GM18520 (cell line): ENCODE data around the gene SLCO4A1.
A peak's percentile ranks its signal among the peaks of the same experiment; 100 is the strongest.
"Not testable (repeated sequence)": the region's sequence is repeated elsewhere in the genome, so short reads cannot be mapped to it uniquely, and the experiment has no call there.

Experiments used
- ATAC-seq: cut with Tn5 transposase; IDR thresholded peaks from one replicate; pipeline ENCODE4 v1.9.1; 2021; ENCODE audit not compliant: unreplicated experiment

SLCO4A1 gene

DNA sequence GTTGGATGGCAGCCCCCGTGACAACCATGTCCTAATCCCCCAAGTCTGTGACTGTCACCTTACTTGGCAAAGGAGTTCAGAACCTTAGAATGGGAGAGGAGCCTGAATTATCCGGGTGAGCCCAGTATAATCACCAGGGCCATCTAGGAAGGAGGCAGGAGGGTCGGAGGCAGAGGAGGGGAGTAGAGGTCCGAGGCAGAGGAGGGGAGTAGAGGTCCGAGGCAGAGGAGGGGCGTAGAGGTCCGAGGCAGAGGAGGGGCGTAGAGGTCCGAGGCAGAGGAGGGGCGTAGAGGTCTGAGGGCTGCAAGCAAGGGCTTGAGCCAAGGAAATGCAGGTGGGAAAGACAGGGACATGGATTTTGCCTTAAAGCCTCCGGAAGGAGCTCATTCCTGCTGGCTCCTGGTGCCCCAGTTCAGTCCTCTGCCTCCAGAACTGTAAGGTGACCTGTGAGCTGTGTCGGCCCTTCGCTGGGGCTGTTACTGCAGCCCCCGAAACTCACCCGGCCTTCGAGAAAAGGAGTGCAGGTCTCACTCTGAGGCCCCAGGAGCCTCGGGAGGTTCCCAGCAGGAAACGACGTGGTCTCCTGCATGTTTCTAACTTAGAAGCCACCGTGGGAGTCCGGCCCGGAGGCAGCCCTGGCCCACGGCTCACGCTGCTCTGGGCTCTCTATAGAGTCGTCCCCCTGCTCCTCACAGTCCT lies 20.0 kb upstream of the SLCO4A1 start:
- no peak for ATAC-seq

DNA sequence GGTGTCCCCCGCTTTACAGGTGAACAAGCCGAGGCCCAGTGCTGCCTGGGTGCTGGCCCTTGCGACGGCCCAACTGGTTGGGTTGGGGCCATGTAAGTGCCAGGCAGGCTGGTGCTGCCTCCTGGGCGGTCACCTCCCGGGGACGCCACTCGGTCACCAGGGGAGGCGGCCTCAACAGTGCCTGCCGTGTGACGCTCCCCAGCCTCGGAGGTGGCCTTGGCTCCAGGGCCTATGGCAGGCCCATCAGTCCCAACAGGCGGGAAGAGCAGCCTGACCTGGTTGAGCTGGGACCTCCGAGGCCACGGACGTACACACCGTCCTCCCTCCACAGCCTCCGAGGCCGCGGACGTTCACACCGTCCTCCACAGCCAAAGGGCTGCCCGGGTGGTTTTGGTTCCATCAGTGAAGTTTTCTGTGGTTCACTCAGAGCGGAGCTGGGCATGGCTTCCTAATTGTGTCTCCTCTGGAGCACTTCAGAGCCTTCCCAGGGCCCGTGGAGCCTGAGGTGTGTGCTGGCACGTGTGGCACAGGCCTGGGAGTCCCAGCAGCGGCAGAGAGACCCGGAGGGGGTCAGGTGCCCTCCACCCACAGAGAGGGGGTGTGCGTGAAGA lies 19.3 kb upstream of the SLCO4A1 start:
- ATAC-seq = no peak

GRCh38 chr20:62623488-62624324 lies 18.6 kb upstream of the SLCO4A1 start:
- ATAC-seq = peak; percentile 60

DNA sequence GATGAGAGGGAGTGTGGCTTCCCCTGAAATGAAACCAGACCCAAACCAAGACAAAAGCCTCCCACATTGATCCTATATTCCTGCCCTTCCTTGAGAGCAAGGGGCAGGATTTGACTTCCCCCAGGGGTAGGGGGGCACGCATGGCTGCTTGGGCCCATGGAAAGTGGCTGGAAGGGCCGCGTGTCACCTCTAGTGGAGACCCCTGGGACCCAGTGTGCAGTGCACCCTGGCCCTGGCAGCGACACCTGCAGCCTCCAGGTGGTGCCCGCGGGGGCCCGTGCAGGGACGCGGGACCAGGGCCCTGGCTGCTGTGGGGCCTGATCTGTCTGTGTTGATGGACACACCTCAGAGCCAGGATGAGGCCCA lies 18.0 kb upstream of the SLCO4A1 start:
- ATAC-seq = peak; percentile 20

DNA sequence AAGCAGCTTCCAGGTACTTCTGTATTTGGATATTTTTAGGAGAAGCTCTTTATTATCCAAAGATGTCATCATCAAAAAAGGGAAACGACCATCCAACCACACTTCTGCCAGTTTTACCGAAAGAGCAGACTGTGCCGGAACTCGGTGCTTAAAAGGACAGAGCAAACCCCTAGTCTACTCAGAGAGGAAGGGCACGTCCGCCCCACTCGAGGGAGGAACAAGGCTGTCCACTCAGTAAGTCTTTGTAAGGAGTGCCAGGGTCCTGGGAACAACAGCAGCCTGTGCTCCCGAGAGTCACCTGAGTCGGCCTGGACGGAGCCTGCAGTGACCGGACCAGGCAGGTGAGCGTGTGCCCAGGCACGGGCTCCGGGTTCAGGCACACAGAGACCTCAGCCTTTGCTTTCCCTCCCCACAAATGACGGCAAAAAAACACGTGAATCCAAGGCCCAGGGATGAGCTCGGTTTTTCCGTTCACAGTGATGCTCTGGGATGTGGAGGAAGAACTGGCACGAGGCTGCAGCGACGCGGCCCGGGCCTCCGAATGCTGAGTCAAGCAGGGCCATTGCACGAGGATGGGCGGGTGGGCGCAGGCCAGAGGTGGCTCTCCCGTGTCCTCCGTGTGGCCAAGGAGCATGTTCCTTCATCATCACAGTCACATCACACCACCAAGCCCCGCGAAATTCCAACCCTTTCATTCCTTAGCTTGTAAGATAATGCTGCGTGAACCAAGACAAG lies 17.4 kb upstream of the SLCO4A1 start:
- no peak for ATAC-seq

DNA sequence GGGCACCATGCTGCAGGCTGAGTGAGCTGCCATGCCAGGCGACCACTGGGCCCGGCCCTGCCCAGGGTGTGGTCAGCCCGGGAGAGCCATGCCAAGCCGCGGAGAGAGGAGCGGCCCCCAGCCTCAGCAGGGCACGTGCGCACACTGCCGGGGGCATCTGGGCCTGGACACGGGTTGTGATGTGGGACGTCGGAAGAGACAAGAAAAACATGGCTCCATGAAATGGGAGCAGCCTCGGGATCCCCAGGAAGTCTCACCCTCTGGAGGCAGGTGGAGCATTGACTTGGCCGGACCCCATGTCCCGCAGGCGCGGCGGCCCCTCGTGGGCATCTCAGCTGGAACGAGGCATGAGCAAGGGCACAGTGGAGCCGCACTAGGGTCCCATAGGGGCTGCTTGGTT lies 16.8 kb upstream of the SLCO4A1 start:
- no peak for ATAC-seq

DNA sequence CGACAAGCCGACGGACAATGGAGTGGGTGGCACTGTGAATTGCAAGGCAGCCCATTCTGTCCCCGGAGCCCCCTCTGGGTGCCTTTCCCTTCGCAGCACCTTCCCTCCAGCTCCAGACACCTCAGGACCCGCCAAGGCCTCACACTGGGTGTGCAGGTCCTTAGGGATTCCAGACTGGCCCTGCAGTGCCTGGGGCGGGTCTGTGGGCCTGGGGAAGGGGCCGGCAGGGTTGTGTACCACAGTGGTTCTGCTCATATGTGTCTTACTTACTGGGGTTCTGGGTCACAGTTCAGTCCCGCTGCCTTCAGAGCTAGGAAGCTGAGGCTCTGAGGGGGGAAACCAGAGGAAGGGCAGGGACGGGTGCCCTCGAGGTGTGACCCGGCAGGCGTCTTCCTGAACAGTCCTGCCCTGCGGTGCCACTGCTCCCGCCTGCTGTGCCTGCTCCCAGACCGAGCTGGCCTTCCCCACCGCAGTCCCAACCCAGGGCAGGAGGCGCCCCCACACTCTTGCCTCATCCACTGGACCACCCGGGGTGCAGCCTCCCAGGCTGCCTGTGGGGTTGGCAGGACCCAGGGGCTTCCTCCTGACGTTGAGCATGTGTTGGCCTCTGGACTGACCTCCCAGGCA lies 16.3 kb upstream of the SLCO4A1 start:
- no peak for ATAC-seq

- not testable (repeated sequence) for ATAC-seq
Observed at GRCh38 chr20:62627425-62627824, 14.9 kb upstream of the SLCO4A1 start.

- ATAC-seq = no peak
Observed at GRCh38 chr20:62627901-62628612, 14.2 kb upstream of the SLCO4A1 start.

- no peak for ATAC-seq
Observed at GRCh38 chr20:62628691-62629090, 13.6 kb upstream of the SLCO4A1 start.

GRCh38 chr20:62629864-62630470 lies 12.3 kb upstream of the SLCO4A1 start:
- no peak for ATAC-seq

DNA sequence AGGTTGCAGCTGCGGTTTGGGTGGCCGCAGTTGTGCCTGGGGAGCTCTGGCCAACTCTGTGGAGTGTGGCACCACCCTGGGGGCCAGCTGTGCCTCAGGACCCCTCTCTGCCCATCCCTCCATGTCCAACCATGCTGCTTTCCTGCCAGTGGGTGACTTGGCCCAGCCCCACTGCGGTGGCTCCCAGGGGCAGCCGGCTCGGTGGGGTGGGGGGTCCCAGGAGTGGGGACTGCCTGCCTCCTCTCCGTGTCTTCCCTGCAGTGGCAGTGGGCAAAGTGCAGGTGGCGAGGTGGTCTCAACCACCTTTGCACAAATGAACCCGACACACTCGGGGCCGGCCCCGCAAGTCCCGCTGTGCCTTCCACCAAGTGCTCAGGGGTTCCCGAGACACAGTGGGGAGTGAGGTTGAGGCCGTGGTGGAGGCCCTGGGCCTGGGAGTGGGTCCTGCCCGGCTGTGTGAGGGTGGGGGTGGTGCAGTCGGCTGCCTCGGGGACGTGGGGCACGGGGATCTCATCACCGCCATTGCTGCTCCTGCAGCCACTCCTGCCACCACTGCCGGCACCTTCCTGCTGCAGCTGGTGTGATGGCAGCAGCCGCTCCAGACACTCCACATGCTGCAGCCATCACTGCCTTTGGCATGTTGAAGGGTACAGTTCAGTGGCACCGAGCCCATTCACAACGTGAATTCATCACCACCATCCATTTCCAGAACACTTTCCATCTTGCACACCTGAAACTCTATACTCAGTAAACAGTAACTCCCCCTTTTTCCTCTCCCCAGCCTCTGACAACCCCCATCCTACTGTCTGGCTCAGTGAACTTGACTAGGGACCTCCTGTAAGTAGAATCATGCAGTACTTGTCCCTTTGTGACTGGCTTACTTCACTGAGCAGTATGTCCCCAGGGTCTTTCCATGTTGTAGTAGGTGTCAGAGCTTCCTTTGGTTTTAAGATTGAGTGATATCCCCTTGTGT lies 10.7 kb upstream of the SLCO4A1 start:
- ATAC-seq = no peak

DNA sequence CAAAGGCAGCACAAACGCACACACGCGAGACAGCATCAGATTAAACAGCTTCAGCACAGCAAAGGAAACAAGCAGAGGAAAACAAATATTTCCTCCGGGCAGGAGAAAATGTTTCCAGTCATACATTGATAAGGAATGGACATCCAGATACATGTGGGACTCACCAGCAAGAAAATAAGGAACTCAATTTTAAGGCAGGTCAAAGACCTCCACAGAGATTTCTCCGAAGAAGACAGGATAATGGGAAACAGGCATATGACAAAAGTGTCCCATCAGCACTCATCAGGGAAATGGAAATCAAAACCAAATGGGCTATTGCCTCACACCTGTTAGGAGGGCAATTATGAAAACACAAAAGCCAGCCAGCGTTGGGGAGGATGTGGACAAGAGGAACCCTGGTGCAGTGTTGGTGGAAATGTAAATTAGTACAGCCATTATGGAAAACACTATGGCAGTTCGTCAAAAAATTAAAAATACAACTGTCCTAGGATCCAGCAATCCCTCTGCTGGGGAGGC lies 9.7 kb upstream of the SLCO4A1 start:
- no peak for ATAC-seq

GRCh38 chr20:62633598-62634329 lies 8.5 kb upstream of the SLCO4A1 start:
- ATAC-seq = no peak

- ATAC-seq = no peak
Observed at GRCh38 chr20:62634330-62634967, 7.9 kb upstream of the SLCO4A1 start.

GRCh38 chr20:62635232-62635631 lies 7.1 kb upstream of the SLCO4A1 start:
- ATAC-seq = no peak

- ATAC-seq = no peak
Observed at GRCh38 chr20:62635852-62636251, 6.5 kb upstream of the SLCO4A1 start.
